Ureter (tissue), 1 donor: ENCODE results near the gene TEN1. TPM values are rescaled to one million over a fixed set of nuclear protein-coding genes. Genes with fewer than 3 reads are reported as not detected.

Source experiments
- DNase-seq: peaks from one replicate; pipeline ENCODE4 v3.0.0-alpha.2; 2020; ENCODE audit warnings: low spot score
- total RNA-seq: library from RNA; stranded (reverse); gene quantifications from one replicate; pipeline ENCODE4 v1.2.4, GENCODE V29; 2023
- donor health status: DM: yes; HTN: yes; CAD: no.

TEN1 gene
- total RNA-seq, 1 donor from 2014 or later: 23.6 TPM

DNA sequence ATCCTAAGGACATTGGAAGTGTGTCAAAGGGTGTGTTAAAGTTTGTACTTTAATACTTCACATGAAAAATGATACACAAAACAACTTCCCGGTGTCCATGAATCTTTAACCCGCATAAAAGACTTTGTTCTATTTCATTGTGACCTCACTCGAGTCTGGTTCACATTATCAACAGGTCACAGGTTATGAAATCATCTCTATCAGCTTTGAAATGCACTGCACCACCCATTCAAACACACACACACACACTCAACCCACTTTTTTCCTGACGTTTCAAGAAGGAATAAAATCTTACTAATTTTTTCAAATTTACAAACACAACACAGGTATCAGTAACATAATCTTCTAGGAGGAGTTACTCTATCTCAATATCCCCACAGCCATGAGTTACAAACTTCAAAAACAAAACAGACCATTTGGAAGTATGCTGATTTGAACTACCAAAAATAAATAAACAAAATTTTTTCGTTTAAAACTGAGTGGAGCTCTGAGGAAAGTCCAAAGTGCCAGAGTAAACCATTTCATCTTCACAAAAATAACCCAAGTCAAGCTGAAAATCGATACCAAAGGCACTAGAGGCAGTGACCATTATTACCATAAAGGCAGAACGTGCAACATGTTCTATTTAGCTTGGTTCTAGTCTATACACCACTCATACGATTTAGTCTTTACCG lies 2.7 kb upstream of the TEN1 start:
- DNase-seq: no peak

DNA sequence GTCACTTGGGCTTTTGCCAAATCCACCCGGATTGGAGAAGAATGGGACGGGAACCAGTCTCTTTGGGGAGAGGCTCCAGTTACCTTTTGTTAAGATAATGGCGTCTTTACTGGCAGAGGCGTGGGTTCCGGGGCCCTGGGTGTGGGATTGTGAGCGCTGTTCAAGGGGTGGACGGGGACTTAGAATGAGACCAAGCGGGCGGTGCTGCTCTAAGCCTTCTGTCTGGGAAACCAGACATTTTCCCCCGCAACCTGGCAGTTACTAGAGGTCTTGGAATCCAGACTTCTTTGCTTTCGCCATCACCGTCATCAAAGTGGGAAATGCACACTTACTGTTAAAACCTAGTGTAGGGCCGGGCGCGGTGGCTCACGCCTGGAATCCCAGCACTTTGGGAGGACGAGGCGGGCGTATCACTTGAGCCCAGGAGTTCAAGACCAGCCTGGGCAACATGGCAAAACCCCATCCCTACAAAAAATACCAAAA lies 706 bp downstream of the TEN1 start:
- peak; percentile 52 for DNase-seq

DNA sequence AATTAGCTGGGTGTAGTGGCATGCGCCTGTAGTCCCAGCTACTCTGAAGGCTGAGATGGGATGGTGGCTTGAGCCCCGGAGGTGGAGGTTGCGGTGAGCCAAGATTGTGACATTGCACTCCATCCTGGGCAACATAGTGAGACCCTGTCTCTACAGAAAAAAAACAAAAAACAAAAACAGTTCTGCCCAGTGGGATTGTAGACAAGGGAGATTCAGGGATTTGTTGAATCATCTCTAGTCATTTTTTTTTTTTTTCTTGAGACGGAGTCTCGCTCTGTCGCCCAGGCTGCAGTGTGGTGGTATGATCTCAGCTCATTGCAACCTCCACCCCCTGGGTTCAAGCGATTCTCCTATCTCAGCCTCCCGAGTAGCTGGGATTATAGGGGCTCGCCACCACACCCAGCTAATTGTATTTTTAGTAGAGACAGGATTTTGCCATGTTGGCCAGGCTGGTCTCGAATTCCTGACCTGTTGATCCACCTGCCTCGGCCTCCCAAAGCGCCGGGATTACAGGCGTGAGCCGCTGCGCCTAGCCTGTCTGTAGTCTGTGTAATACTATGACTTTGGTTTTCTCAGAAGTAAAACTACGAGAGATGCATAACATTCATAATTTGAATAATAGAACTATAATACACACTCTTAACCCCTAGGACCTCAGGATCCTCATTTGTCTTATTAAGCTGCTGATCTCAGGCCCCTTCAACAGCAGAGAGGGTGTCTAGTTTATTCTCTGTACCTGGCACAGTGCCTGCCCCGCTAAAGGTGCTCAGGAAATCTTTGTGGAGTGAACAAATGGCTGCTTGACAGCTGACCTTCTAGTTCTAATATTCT lies 1.4 kb downstream of the TEN1 start:
- DNase-seq: no peak

DNA sequence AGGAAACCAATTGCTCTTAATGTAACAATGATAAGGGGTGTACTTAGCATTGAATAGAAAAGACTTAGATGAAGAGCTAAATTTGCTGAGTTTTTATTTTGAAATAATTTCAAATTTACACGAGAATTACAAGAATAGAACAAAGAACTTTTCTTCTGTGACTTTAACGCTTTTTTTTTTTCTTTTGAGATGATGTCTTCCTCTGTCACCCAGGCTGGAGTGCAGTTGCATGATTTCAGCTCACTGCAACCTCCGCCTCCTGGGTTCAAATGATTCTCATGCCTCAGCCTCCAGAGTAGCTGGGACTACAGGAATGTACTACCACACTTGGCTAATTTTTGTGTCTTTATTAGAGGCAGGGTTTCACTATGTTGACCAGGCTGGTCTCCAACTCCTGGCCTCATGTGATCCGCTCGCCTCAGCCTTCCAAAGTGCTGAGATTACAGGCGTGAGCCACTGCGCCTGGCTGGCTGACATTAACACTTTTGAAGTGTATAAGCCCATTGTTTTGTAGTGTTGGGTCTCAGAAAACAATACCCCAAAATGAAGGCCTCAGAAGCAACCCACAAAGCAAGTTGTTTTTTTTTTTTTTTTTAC lies 2.1 kb downstream of the TEN1 start:
- DNase-seq: no peak

DNA sequence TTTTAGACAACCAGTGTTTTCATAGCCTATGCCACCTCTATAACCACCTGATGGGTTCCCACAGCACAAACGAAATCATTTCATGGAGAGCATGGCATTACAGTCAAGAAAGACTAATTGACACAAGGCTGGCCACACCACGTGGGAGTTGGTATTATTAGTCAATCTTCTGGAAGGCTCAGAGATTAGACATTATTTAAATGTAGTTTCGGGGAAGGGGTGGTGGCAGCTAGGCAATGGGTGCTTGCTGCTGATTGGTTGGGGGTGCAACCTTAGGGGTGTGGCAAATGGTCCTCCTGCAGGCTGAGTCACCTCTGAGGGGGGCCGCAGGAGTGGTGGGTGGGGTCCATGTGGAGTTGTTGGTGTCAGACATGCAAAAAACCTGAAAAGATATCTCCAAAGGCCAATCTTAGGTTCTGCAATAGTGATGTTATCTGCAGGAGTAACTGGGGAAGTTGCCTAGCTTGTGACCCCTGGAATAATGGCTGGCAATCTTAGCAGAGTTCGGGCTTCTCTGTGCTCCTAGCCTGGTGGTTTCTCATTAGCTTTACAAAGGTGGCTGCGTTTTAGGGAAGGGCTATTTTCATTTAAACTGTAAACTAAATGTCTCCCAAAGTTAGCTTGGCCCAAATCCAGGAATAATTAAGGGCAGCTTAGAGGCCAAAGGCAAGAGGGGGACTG lies 4.6 kb downstream of the TEN1 start:
- no peak for DNase-seq

DNA sequence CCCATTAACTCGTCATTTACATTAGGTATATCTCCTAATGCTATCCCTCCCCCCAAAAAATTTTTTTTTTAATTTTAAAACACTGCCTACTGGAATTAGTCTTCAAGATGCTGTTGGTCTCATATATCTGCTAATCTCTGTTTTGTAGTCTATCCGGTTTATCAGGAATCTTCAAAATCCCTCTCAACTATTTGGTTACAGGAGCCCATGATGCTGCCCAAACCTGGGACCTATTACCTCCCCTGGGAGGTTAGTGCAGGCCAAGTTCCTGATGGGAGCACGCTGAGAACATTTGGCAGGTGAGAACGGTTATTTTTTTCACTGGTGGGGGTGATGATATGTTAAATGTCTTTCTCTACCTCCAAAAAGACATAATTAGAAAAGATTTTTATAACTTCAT lies 6.9 kb downstream of the TEN1 start:
- DNase-seq: no peak

DNA sequence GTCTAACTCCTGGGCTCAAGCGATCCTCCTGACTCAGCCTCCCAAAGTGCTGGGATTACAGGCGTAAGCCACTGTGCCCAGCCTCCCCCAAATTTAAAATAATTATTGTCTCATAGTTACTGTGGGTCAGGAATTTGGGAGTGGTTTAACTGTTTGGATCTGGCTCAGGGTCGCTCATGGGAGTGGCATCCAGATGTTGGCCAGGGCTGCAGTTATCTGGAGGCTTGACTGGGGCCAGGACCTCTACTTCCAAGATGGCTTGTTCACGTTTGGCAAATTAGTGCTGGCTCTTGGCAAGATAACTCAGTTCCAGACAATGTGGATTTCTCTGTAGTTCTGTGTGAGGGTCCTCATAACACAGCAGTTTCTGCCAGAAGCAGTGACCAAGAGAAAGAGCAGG lies 8.0 kb downstream of the TEN1 start:
- no peak for DNase-seq

DNA sequence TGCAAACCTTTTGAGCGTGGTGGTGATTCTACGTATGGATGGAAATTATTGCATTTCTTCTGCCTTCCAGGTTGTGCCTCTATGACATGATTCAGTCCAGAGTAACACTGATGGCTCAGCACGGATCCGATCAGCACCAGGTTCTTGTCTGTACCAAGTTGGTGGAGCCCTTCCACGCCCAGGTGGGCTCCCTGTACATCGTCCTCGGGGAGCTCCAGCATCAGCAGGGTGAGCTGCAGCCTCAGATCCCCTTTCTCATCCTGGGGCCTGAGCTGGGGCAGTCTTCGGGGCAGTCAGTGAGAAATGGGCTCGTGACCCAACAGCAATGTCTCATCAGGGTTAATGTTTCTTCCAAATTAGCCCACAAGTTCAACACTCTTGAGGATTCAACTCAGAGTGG lies 12.4 kb downstream of the TEN1 start:
- DNase-seq: no peak

DNA sequence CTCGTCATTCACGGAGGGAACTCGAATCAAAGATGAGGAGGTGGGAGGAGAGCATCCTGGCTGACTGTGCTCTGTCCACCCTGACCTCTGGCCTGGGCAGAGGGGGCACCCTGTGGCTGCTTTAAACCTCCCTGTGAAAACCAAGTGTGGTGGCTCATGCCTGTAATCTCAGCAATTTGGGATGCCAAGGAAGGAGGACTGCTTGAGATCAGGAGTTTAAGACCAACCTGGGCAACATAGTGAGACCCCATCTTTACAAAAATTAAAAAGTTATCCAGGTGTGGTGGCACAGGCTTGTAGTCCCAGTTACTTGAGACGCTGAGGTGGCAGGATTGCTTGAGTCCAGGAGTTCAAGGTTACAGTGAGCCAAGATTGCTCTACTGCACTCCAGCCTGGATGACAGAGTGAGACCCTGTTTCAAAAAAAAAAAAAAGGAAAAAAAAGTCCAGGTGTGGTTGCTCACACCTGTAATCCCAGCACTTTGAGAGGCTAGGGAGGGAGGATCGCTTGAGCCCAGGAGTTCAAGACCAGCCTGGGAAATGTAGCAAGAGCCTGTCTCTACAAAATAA lies 15.8 kb downstream of the TEN1 start:
- DNase-seq: no peak

DNA sequence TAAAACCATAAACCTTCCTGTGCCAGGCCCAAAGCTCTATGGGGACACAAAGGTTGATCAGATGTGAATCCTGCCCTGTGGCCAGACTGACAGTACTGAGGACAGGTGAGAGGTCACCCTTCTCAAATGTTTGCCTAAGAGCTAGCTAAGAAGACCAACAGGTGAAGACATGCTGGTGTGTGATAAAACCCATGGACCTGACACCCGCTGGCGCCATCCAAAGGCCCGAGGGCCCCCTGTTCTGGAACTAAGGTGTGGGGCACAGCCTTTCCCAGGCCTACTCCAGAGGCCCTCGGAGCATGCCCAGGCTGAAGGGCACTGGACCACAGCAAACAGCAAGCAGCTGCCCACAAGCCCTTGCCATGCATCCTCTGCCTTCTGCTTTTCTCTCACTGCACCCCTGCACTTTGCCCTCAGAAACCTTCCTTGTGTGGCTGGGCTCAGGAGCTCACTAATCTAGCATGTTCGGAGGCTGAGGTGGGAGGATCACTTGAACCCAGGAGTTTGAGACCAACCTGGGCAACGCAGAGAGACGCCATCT lies 16.4 kb downstream of the TEN1 start:
- DNase-seq: no peak

DNA sequence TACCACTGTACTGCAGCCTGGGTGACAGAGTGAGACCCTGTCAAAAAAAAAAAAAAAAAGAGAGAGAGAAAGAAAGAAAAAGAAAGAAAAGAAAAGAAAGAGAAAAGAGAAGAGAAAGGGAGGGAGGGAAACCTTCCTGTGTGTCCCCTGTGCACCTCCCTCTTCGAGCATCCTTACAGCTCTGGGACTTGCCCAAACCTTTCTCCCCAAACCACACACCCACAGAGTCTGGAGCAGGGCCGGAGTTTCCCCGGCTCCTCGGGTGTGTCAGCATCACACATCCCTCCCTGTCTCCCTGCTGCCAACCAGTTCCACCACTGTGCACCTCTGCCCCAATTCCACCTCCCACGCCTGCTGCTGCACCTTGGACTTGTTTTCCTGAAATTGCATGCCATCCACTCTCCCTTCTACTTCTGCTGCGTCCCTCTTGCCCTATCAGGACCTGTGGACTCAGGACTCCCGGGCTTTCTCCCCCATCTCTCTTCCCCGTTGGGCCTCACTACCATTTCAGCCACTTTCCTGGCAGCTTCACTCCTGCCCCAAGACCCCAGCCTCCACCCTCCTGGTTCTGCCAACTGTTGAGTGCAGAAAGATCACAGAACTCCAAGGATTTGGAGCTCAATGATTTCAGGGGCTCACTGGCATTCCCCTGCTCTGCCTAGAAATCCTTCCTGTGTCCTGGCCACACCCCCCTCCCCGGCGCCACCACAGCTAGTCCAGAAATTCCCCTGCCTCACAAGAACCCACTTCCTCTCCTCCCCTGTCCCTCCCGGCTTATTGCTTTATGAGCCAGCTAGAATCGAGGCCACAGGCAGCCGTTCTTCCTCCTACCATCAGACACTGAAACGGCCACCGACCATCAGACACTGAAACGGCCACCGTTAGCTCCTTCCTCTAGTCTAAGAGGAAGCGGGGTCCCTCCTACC lies 17.9 kb downstream of the TEN1 start:
- DNase-seq: peak; percentile 84

DNA sequence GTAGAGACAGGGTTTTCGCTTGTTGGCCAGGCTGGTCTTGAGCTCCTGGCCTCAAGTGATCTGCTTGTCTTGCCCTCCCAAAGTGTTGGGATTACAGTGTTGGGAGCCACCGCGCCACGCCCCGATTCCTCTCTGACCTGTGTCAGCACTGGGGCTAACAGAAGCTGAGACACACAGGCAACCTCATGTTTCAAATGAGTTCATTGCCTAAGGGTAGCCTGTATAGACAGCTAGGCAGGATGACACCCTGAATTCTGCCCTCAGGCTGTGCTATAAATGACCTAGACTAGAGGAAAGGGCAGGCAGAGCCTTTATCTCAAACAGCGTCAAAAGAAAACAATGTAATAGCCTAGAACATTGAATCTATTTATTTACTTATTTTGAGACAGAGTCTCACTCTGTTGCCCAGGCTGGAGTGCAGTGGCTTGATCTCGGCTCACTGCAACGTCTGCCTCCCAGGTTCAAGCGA lies 19.3 kb downstream of the TEN1 start:
- DNase-seq: no peak

DNA sequence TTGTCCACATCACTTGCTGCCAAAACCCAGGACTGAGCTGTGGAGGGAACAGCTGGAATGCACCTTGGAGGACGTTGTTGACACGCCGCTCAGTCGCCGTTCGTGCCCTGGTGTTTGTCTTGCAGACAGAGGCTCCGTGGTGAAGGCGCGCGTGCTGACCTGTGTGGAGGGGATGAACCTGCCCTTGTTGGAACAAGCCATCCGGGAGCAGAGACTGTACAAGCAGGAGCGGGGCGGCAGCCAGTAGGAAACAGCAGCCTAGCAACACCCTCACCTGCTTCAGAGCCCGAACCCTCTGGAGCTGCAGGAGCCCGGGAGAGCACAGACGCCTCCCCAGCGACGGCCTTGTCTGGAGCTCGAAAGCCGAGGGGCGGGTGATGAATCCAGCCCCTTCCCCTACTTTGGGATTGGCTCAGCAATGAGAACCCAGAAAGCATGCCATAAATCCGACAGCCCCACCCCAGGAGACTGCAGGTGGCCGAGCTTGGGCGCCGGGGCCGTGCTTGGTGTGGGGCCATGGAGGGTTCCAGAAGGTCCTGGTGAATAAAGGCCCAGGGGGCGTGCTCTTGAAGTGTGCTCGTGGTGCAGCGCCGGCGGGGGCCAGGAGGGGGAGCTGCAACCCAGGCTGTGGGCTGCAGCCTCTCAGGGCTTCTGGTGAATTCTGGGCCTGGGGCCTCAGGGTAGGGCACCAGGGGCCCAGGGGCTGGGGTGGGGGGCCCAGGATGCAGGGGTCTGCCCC lies 21.1 kb downstream of the TEN1 start:
- DNase-seq: no peak

DNA sequence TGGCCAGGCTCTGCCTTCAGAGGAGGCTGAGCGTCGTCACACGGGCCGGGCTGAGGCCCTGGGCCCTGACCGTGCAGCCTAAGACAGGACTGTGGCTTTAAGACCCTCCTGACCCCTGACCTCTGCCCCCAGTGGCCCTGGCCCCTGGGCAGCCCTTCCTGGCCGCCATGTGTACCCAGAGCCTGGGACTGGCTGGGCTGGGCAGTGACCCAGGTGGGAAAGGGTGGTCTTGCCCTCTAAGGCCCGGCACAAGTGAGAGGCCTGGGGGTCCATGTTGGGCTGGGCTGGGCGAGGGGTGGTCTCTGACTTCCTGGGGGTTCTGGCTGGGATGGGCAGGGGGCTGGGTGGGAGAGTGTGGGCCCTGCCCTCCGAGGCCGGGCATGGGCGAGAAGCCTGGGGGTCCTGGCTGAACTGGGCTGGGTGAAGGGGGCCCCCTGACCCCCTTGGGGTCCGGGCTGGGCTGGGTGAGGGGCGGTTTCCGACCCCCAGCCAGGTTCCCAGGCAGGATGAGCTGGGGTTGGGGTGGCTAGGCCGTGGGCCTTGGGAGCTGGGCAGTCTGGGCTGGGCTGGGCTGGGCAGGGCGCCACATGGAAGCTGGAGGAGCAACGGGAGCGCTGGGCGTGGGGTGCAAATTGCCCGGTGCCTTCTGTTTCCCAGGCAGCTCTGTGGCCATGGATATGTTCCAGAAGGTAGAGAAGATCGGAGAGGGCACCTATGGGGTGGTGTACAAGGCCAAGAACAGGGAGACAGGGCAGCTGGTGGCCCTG lies 21.9 kb downstream of the TEN1 start, which contains the start of gene CDK3:
Gene CDK3, plus strand, starts transcription at position 101 of the 767 bp plus-strand sequence. Its CDS starts 571 bp downstream, at position 672.
- DNase-seq: no peak

DNA sequence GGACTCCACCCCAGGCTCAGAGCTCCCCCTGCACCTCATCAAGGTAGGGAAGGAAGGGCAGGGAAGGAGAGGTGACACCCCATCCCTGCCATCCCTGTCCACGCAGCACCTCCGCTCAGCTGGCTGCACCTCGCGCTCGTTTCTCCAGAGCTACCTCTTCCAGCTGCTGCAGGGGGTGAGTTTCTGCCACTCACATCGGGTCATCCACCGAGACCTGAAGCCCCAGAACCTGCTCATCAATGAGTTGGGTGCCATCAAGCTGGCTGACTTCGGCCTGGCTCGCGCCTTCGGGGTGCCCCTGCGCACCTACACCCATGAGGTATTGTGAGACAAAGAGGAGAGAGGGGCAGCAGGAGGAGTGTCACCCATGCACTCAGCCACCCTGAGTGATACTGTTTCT lies 23.1 kb downstream of the TEN1 start:
- DNase-seq: no peak

DNA sequence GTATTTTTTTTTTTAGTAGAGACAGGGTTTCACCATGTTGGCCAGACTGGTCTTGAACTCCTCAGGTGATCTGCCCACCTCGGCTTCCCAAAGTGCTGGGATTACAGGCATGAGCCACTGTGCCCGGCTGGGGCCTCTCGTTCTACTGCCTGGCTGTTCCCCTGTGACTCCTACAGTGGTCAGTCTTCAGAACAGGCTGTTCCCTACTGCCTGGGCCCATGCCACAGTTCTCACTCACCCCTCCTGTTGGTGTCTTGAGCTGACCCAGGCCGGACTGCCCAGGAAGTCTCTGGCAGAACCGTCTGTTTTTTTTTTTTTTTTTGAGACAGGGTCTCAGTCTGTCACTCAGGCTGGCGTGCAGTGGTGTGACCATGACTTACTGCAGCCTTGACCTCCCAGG lies 24.9 kb downstream of the TEN1 start:
- no peak for DNase-seq

DNA sequence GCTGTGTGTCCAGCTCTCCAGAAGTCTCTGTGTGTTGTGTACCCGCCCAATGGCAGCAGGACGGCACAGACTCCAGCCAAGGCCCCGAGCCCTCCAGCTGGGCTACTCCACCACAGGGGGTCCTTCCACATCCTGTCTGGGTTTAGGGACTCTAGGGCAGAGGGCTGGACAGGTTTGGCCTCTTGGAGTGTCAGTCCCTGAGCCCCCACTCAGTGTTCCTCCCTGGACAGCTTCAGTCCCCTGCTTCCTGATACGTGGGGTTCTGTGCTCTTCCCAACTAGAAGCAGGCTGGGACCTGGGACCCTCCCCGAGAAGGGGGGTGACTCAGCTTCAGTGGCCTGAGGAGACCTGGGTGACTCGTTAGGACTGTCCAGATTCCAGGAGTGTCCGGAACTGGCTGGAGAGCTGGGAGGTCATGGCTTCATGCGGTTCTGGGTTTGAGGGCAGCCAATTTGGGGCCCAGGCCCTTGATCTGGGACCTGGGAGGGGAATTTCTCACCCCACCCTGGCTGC lies 25.8 kb downstream of the TEN1 start:
- DNase-seq: no peak
